Osteoblast (primary cell): ENCODE results near the gene AQP12A. TPM values are rescaled to one million over a fixed set of nuclear protein-coding genes. Genes with fewer than 3 reads are reported as not detected.

ENCODE experiments used
- DNase-seq: peaks from one replicate; pipeline ENCODE4 v3.0.0; 2011; ENCODE audit warnings: low spot score, mixed read lengths; ENCODE audit not compliant: insufficient read length; ENCODE audit errors: missing footprints
- H2AFZ ChIP-seq: 2 replicates; pipeline ENCODE4 v1.6.0; 2011; ENCODE audit warnings: mild to moderate bottlenecking, low read length
- H3K27ac ChIP-seq: 2 replicates; pipeline ENCODE4 v1.5.1; 2011; ENCODE audit warnings: mild to moderate bottlenecking, low read depth, low read length, moderate library complexity
- H3K27me3 ChIP-seq: 2 replicates; pipeline ENCODE4 v1.6.0; 2012; ENCODE audit warnings: mild to moderate bottlenecking, control low read depth, inconsistent platforms, low read length, moderate library complexity; ENCODE audit not compliant: insufficient read depth
- H3K36me3 ChIP-seq: 2 replicates; pipeline ENCODE4 v1.5.1; 2011; ENCODE audit warnings: mild to moderate bottlenecking, low read length, control low read depth, moderate library complexity; ENCODE audit not compliant: insufficient read depth
- H3K4me1 ChIP-seq: 2 replicates; pipeline ENCODE4 v1.5.1; 2011; ENCODE audit warnings: mild to moderate bottlenecking, low read length, control low read depth, moderate library complexity; ENCODE audit not compliant: insufficient read depth
- H3K4me2 ChIP-seq: 2 replicates; pipeline ENCODE4 v1.6.0; 2011; ENCODE audit warnings: mild to moderate bottlenecking, low read length; ENCODE audit not compliant: insufficient read depth
- H3K4me3 ChIP-seq: fragments of 200-600 bp; sonication (generic); 3 replicates; pipeline ENCODE4 v1.5.1; 2012; ENCODE audit warnings: mild to moderate bottlenecking, low read length, inconsistent platforms; ENCODE audit not compliant: insufficient read depth
- H3K79me2 ChIP-seq: 2 replicates; pipeline ENCODE4 v1.6.0; 2012; ENCODE audit warnings: mild to moderate bottlenecking, low read length, control low read depth, inconsistent platforms; ENCODE audit not compliant: insufficient read depth
- H3K9me3 ChIP-seq: 2 replicates; pipeline ENCODE4 v1.5.1; 2011; ENCODE audit warnings: low read depth, low read length, control low read depth
- H4K20me1 ChIP-seq: 2 replicates; pipeline ENCODE4 v1.6.0; 2012; ENCODE audit warnings: mild to moderate bottlenecking, low read length, control low read depth; ENCODE audit not compliant: insufficient read depth
- CTCF ChIP-seq: IDR thresholded peaks from 2 replicates; pipeline ENCODE4 v1.5.1; 2011; ENCODE audit warnings: mild to moderate bottlenecking, low read depth, low read length, moderate library complexity; ENCODE audit errors: extremely low read depth
- small RNA-seq: library from RNA; depleted of rRNA; stranded (forward); fragments of <200 nt; gene quantifications from one replicate; pipeline ENCODE3, GENCODE V24; 2012
- total RNA-seq: library from RNA; depleted of rRNA; stranded (reverse); fragments of >200 nt; gene quantifications from 2 replicates; pipeline ENCODE4 v1.2.3, GENCODE V29; 2012

The AQP12A gene
- total RNA-seq, 1 donor: not detected

- TF ChIP-seq CTCF: no peak
- no peaks in the 10 kb centered on the region for H3K36me3 ChIP-seq
- H3K4me2 ChIP-seq: no peak overlapping the region
- no peaks in the 10 kb centered on the region for H3K4me1 ChIP-seq
- H3K9me3 ChIP-seq: no peaks in the 10 kb centered on the region
- H3K79me2 ChIP-seq: no peaks in the 10 kb centered on the region
- no peak overlapping the region for H3K4me3 ChIP-seq
- H4K20me1 ChIP-seq: no peaks in the 10 kb centered on the region
- H3K27me3 ChIP-seq: no peaks in the 10 kb centered on the region
- H2AFZ ChIP-seq: no peak overlapping the region
- H3K27ac ChIP-seq: no peak overlapping the region
- DNase-seq: no peak
These were observed 54.3 kb downstream of the AQP12A start for GRCh38 chr2:240745962-240746361.

DNA sequence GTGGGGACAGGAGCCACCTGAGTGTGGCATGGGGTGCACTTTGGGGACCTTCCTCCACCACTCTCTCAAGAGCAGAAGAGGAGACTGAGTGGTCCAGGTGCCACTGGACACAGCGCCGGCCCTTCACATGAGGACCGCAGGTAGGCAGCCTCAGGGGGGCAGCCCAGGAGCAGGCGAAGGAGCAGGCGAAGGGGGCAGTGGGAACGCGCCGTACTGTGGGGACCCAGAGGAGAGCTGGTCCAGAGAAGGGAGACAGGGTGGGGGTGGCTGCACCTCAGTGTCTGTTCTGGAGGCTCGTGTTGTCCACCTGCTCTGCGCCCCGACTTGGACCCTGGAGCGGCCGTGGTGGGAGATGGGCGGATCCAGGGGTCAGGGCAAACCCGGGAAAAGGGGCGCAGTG, 55.0 kb downstream of the AQP12A start:
- Histone ChIP-seq H3K27me3 (no peaks in the 10 kb centered on the region), H3K4me3 (no peak overlapping the region), H3K36me3 (no peaks in the 10 kb centered on the region), H3K27ac (no peak overlapping the region), H3K9me3 (no peaks in the 10 kb centered on the region), H3K4me2 (no peak overlapping the region), H4K20me1 (no peaks in the 10 kb centered on the region), H3K79me2 (no peaks in the 10 kb centered on the region), H3K4me1 (no peaks in the 10 kb centered on the region), H2AFZ (no peak overlapping the region)
- no peak for TF ChIP-seq CTCF
- DNase-seq: no peak

GRCh38 chr2:240747256-240747655, 55.6 kb downstream of the AQP12A start:
- Histone ChIP-seq H3K27me3 (no peaks in the 10 kb centered on the region), H3K9me3 (no peaks in the 10 kb centered on the region), H3K36me3 (no peaks in the 10 kb centered on the region), H4K20me1 (no peaks in the 10 kb centered on the region), H3K27ac (no peak overlapping the region), H3K79me2 (no peaks in the 10 kb centered on the region), H3K4me2 (no peak overlapping the region), H3K4me1 (no peaks in the 10 kb centered on the region), H3K4me3 (no peak overlapping the region), H2AFZ (no peak overlapping the region)
- no peak for TF ChIP-seq CTCF
- no peak for DNase-seq

Small RNA genes lying within 50 kb of the gene (small RNA-seq; reads per million reads assigned to genes)
- not detected for gene AC011298.3

Other genes starting within 250 kb of the AQP12A start
- 11.2 and 11.5 TPM in 2 replicates for gene ANKMY1, start 133.9 kb upstream of the AQP12A start, total RNA-seq
- 3.2 and 4.7 TPM in 2 replicates for gene DUSP28, start 131.5 kb upstream of the AQP12A start, total RNA-seq
- gene RNPEPL1, start 123.4 kb upstream of the AQP12A start, total RNA-seq: 13.0 and 14.7 TPM in 2 replicates
- gene CAPN10, start 105.1 kb upstream of the AQP12A start, total RNA-seq: 21.0 and 22.1 TPM in 2 replicates
- 1.1 and 1.5 TPM in 2 replicates for gene GPR35, start 66.4 kb upstream of the AQP12A start, total RNA-seq
- gene AQP12B, start 9.0 kb upstream of the AQP12A start, total RNA-seq: not detected in 2 replicates
- gene KIF1A, start 128.4 kb downstream of the AQP12A start, total RNA-seq: under 0.01 TPM in 1 of 2 replicates, not detected in the other
- not detected in 2 replicates for gene AGXT, start 177.0 kb downstream of the AQP12A start, total RNA-seq
- not detected in 2 replicates for gene MAB21L4, start 204.3 kb downstream of the AQP12A start, total RNA-seq
- under 0.01 TPM in 2 replicates for gene CROCC2, start 214.5 kb downstream of the AQP12A start, total RNA-seq